Adrenal gland (tissue), 5 donors: ENCODE measurements around the gene SCAPER.

Experiments used
- POLR2A ChIP-seq, 2 donors: fragments of 450-650 bp; IDR thresholded peaks; one replicate each; pipeline ENCODE4 v1.6.1; 2017; ENCODE audit warnings: antibody characterized with exemption in 2 of 2, mild to moderate bottlenecking in 2 of 2, moderate library complexity in 1 of 2
- TF ChIP-seq, protein P1 (sequence below), 6 experiments: fragments of 450-650 bp in 4 of 6; fragments of 200-600 bp in 2 of 6; sonication (generic) in 1 of 6; IDR thresholded peaks; 1 replicate in 5 of 6; 2 replicates in 1 of 6; pipeline versions ENCODE4 v1.5.1 to v1.8.0; 2016 to 2021; ENCODE audit warnings: antibody characterized with exemption in 6 of 6, mild to moderate bottlenecking in 2 of 6, moderate library complexity in 1 of 6
- donor health status: DM: no; HTN: no; CAD: no.

DNA sequence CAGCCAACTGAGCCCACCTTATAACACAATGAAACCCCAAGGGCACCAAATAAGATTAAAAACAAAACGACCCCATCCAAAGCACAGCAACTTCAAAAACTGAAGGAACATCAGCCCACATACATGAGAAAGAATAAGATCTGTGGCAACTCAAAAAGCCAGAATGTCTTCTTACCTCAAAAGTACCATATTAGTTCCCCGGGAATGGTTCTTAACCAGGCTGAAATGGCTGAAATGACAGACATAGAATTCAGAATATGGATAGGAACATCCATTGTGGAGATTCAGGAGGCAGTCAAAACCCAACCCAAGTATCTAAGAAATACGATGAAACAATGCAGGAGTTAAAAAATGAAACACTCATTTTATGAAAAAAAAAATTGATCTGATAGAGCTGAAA, 222.3 kb downstream of the SCAPER start:
- TF ChIP-seq, protein P1, sequence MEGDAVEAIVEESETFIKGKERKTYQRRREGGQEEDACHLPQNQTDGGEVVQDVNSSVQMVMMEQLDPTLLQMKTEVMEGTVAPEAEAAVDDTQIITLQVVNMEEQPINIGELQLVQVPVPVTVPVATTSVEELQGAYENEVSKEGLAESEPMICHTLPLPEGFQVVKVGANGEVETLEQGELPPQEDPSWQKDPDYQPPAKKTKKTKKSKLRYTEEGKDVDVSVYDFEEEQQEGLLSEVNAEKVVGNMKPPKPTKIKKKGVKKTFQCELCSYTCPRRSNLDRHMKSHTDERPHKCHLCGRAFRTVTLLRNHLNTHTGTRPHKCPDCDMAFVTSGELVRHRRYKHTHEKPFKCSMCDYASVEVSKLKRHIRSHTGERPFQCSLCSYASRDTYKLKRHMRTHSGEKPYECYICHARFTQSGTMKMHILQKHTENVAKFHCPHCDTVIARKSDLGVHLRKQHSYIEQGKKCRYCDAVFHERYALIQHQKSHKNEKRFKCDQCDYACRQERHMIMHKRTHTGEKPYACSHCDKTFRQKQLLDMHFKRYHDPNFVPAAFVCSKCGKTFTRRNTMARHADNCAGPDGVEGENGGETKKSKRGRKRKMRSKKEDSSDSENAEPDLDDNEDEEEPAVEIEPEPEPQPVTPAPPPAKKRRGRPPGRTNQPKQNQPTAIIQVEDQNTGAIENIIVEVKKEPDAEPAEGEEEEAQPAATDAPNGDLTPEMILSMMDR (IDR thresholded peaks at IDR 0.05) = no peak
- no peak for TF ChIP-seq POLR2A (IDR thresholded peaks at IDR 0.05)
